GM12875 (cell line): ENCODE measurements around the gene PBXIP1.
"Not testable (repeated sequence)": the region's sequence is repeated elsewhere in the genome, so short reads cannot be mapped to it uniquely, and the experiment has no call there.

ENCODE experiments used
- H3K4me3 ChIP-seq: one replicate; pipeline ENCODE4 v1.5.1; 2011; ENCODE audit warnings: low read depth, low read length, control low read depth
- CTCF ChIP-seq: IDR thresholded peaks from 2 replicates; pipeline ENCODE4 v1.5.1; 2011; ENCODE audit warnings: low read depth, mild to moderate bottlenecking, control low read depth, inconsistent platforms, low read length, moderate library complexity, borderline replicate concordance; ENCODE audit not compliant: insufficient read depth

PBXIP1 gene

GRCh38 chr1:154993572-154994268 is 37.8 kb upstream of the PBXIP1 start, which contains the start of gene LENEP:
TSS of gene LENEP (plus strand) at chr1:154993586. CDS start at chr1:154993608, 22 bp downstream.
- H3K4me3 ChIP-seq = no peak within 1 kb of the TSS
- TF ChIP-seq CTCF = no peak

GRCh38 chr1:154992721-154993571 is 37.0 kb upstream of the PBXIP1 start:
- 0 out of 2 replicates have a peak, but pooled peaks have one; percentile 3 for TF ChIP-seq CTCF

GRCh38 chr1:154990276-154990675 is 34.4 kb upstream of the PBXIP1 start:
- no peak for TF ChIP-seq CTCF
- no peak overlapping the region for H3K4me3 ChIP-seq

More at GRCh38 chr1:154992721-154993571, 37.0 kb upstream of the PBXIP1 start:
- no peak overlapping the region for H3K4me3 ChIP-seq

- no peak for TF ChIP-seq CTCF
- H3K4me3 ChIP-seq = no peak overlapping the region
These were observed 33.4 kb upstream of the PBXIP1 start for GRCh38 chr1:154989195-154989860.

- TF ChIP-seq CTCF = no peak
- H3K4me3 ChIP-seq = no peak overlapping the region
These were observed 32.4 kb upstream of the PBXIP1 start for GRCh38 chr1:154988058-154988954.

GRCh38 chr1:154987326-154987725 is 31.4 kb upstream of the PBXIP1 start:
- TF ChIP-seq CTCF = no peak
- no peak overlapping the region for H3K4me3 ChIP-seq

- H3K4me3 ChIP-seq = not testable (repeated sequence)
These were observed 30.8 kb upstream of the PBXIP1 start for GRCh38 chr1:154986736-154987135.
